WI38 (cell line): ENCODE measurements around the gene DDT.
"Not testable (repeated sequence)": the region's sequence is repeated elsewhere in the genome, so short reads cannot be mapped to it uniquely, and the experiment has no call there.

Experiments
- H3K4me3 ChIP-seq: 2 replicates; pipeline ENCODE4 v1.5.1; 2011; ENCODE audit warnings: low read depth, mild to moderate bottlenecking, control low read depth, low read length
- TF ChIP-seq, protein P1 (sequence below): IDR thresholded peaks from 2 replicates; pipeline ENCODE4 v1.5.1; 2012; ENCODE audit warnings: low read depth, mild to moderate bottlenecking, control low read depth, low read length

Gene DDT

DNA sequence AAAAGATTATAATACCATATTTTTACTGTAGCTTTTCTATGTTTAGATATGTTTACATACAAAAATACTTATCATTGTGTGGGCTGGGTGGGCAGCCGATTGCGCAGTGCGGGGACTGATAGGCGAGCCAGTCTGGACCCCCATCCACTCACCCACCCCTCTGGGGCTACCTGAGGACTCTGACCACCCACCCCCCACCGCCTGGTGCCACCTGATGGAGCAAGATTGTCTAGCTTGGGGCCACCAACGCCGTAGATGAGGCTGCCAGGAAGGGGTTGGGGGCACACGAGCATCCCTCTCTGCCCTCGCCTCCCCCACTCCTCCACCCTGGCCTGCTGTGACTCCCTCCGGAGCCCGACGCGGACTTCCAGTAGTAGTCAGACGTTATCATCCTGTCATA, 47.7 kb downstream of the DDT start:
- H3K4me3 ChIP-seq, result no peak overlapping the region
- TF ChIP-seq, protein P1, sequence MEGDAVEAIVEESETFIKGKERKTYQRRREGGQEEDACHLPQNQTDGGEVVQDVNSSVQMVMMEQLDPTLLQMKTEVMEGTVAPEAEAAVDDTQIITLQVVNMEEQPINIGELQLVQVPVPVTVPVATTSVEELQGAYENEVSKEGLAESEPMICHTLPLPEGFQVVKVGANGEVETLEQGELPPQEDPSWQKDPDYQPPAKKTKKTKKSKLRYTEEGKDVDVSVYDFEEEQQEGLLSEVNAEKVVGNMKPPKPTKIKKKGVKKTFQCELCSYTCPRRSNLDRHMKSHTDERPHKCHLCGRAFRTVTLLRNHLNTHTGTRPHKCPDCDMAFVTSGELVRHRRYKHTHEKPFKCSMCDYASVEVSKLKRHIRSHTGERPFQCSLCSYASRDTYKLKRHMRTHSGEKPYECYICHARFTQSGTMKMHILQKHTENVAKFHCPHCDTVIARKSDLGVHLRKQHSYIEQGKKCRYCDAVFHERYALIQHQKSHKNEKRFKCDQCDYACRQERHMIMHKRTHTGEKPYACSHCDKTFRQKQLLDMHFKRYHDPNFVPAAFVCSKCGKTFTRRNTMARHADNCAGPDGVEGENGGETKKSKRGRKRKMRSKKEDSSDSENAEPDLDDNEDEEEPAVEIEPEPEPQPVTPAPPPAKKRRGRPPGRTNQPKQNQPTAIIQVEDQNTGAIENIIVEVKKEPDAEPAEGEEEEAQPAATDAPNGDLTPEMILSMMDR, result no peak

DNA sequence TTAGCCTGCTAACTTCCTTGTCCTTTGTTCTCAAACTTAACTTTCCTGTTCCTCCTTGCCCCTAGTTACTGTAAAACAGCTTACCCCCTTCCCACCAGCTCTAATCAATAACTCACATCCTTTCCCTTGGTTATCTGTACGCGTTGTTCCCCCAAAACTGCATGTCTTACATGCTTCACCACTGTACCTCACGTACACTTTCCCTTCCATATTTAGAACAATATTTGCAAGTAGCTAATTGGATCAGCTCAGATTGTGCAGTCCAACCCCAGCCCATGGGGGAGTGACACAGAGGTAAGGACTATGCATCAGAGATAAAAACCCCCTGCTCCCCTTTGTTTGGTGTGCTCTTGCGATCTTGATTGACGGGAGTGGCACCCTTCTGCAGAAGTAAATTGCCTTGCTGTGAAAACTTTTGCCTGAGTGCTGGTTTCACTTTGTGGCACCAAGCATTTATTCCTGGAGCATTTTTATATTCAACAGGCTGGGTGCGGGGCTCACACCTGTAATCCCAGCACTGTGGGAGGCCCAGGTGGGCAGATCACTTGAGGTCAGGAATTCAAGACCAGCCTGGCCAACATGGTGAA, 49.1 kb downstream of the DDT start:
- no peak overlapping the region for H3K4me3 ChIP-seq
- TF ChIP-seq, protein P1, result no peak

DNA sequence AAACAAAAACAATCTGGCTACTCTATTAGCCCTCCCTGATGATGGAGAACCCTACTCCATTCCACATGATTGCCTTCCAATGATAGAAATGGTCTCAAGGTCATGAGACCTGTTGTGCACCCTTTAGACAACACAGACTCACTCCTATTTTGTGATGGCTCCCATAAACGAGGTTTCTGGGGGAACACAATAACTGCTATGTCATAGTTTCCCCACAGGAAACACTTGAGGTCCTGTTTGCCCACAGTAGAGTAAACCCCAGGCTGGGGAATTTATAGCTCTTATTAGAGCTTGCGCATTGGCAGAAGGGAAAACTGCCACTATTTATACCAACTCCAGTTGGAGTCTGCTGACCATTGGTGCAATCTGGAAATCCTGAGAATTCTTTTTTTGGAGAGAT, 51.3 kb downstream of the DDT start:
- TF ChIP-seq, protein P1, result no peak
- no peak overlapping the region for H3K4me3 ChIP-seq

DNA sequence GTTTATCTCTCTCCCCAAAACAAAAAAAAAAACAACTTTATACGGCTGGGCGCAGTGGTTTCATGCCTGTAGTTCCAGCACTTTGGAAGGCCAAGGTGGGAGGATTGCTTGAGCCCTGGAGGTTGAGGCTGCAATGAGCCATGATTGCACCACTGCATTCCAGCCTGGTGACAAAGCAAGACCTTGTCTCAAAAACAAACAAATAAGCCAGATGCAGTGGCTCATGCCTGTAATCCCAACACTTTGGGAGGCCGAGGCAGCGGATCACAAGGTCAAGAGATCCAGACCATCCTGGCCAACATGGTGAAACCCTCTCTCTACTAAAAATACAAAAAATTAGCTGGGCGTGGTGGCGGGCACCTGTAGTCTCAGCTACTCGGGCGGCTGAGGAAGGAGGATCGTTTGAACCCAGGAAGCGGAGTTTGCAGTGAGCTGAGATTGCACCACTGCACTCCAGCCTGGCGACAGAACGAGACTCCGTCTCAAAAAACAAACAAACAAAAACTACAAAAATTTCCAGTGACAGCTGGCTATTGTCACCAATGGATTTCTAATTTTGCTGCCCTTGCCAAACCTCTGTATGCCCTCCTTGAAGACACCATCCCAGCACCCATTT, 52.5 kb downstream of the DDT start:
- not testable (repeated sequence) for H3K4me3 ChIP-seq
